Kidney (tissue), 14 donors: Measurements from ENCODE around the gene TEX11. TPM values are rescaled to one million over a fixed set of nuclear protein-coding genes. Genes with fewer than 3 reads are reported as not detected.

Experiments
- DNase-seq, 5 donors: peaks; one replicate each; pipeline ENCODE4 v3.0.0-alpha.2; 2013 to 2020
- FAIRE-seq: peaks from 2 replicates; lab custom pipeline; 2012; peaks lifted over from hg19 to GRCh38; lab: Jason Lieb, UNC
- H3K27ac ChIP-seq, 2 donors: one replicate each; pipeline ENCODE4 v1.7.0; 2013; ENCODE audit warnings: low read depth in 2 of 2, low read length in 2 of 2, inconsistent platforms in 1 of 2
- H3K27me3 ChIP-seq: one replicate; pipeline ENCODE4 v1.7.1; 2013; ENCODE audit warnings: low read length, inconsistent platforms; ENCODE audit not compliant: control insufficient read depth, insufficient read depth
- H3K36me3 ChIP-seq, 3 donors: one replicate each; pipeline versions ENCODE4 v1.7.0 to v1.7.1; 2013; ENCODE audit warnings: low read length in 3 of 3, control low read depth in 1 of 3, inconsistent platforms in 1 of 3; ENCODE audit not compliant: insufficient read depth in 3 of 3, control insufficient read depth in 2 of 3
- H3K4me1 ChIP-seq, 3 donors: one replicate each; pipeline versions ENCODE4 v1.7.0 to v1.7.1; 2013; ENCODE audit warnings: low read length in 3 of 3, inconsistent platforms in 1 of 3, low read depth in 1 of 3; ENCODE audit not compliant: control insufficient read depth in 2 of 3, insufficient read depth in 2 of 3
- H3K4me3 ChIP-seq, 3 donors: one replicate each; pipeline versions ENCODE4 v1.7.0 to v1.8.1; 2013; ENCODE audit warnings: low read length in 3 of 3, control low read depth in 1 of 3, inconsistent platforms in 1 of 3
- H3K9ac ChIP-seq, 3 donors: one replicate each; pipeline versions ENCODE4 v1.7.0 to v1.7.1; 2013; ENCODE audit warnings: low read length in 3 of 3, control low read depth in 1 of 3, inconsistent platforms in 1 of 3
- H3K9me3 ChIP-seq, 3 donors: one replicate each; pipeline versions ENCODE4 v1.7.0 to v1.7.1; 2013; ENCODE audit warnings: low read length in 3 of 3, control low read depth in 1 of 3, inconsistent platforms in 1 of 3; ENCODE audit not compliant: control insufficient read depth in 2 of 3, insufficient read depth in 1 of 3
- intact Hi-C: fragments of 100-400 bp; cut with DNase I; formaldehyde crosslinking; loops from one replicate; pipeline ENCODE4 v1.11.1; 2022
- polyA plus RNA-seq: library from polyadenylated mRNA; stranded (reverse); fragments of 350-450 nt; fragmentation: Illumina TruSeq; extraction: RNeasy Lipid Tissue Mini Kit (QIAGEN cat#74804); gene quantifications from one replicate; pipeline ENCODE4 v1.2.3, GENCODE V29; 2014; ENCODE audit warnings: low read depth, low replicate concordance; ENCODE audit not compliant: insufficient read depth
- total RNA-seq: library from RNA; stranded (reverse); fragmentation: NEBNext Ultra II Directional; extraction: Animal tissue kit (Norgen Biotek cat#: 25700); gene quantifications from one replicate; pipeline ENCODE4 v1.2.1, GENCODE V29; 2021
- TF ChIP-seq, protein P1 (sequence below): IDR thresholded peaks from 3 replicates; pipeline ENCODE4 v1.5.1; 2012; ENCODE audit warnings: mild to moderate bottlenecking, moderate library complexity, borderline replicate concordance; ENCODE audit not compliant: insufficient read depth; ENCODE audit errors: extremely low read depth
- donor health status: control.
- donor health status: control.
- donor health status: control.
- donor health status: control.
- donor health status: control.
- donor health status: DM: yes; HTN: yes; CAD: no.
- donor health status: Normal renal cell carcinoma (clear cell type).

Gene TEX11
- total and polyA plus RNA-seq, 2 donors from 2014 or later = 0.28 TPM; not detected in 1

DNA sequence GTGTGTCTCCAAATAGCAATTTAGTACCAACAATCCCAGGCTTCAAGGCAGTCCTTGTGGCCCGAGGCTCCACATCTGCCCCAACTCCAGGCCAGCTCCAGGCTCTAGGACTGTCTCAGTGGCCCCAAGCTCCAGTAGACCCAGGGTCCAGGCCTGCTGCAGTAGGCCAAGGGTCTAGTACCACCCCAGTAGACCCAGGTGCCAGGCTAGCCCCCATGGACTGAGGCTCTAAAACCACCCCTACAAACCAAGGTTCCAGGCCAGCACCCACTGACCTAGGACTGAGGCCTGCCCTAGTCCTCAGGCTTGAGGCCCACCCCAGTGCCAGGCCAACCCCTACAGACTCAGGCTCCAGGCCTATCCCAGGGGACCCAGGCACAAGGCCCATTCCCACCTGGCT, 272.3 kb downstream of the TEX11 start:
- FAIRE-seq = no peak
- Histone ChIP-seq H3K27me3 (no peaks in the 10 kb centered on the region), H3K4me3 (no peak overlapping the region), H3K9me3 (no peaks in the 10 kb centered on the region), H3K4me1 (no peaks in the 10 kb centered on the region), H3K36me3 (no peaks in the 10 kb centered on the region), H3K9ac (no peak overlapping the region), H3K27ac (no peak overlapping the region)
- intact Hi-C loops = no loop called here
- DNase-seq = no peak
- TF ChIP-seq, protein P1, sequence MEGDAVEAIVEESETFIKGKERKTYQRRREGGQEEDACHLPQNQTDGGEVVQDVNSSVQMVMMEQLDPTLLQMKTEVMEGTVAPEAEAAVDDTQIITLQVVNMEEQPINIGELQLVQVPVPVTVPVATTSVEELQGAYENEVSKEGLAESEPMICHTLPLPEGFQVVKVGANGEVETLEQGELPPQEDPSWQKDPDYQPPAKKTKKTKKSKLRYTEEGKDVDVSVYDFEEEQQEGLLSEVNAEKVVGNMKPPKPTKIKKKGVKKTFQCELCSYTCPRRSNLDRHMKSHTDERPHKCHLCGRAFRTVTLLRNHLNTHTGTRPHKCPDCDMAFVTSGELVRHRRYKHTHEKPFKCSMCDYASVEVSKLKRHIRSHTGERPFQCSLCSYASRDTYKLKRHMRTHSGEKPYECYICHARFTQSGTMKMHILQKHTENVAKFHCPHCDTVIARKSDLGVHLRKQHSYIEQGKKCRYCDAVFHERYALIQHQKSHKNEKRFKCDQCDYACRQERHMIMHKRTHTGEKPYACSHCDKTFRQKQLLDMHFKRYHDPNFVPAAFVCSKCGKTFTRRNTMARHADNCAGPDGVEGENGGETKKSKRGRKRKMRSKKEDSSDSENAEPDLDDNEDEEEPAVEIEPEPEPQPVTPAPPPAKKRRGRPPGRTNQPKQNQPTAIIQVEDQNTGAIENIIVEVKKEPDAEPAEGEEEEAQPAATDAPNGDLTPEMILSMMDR = no peak

DNA sequence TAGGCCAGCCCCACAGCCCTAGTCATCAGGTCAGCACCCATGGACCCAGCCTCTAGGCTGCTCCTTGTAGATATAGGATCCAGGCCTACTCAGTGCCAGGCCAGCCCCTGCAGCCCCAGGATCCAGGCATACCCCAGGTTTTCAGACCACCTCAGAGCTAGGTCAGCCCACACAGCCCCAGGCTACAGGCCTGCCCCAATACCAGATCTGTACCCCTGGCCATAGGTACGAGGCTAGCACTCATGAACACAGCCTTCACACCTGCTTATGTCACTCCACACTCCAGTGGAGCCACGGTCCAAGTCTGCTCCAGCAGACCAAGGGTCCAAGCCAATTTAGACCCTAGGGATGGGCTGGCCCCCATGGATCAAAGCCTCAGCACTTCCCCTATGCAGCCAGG, 272.8 kb downstream of the TEX11 start:
- Histone ChIP-seq H3K9ac (no peak overlapping the region), H3K4me1 (no peaks in the 10 kb centered on the region), H3K27ac (no peak overlapping the region), H3K36me3 (no peaks in the 10 kb centered on the region), H3K4me3 (no peak overlapping the region), H3K9me3 (no peaks in the 10 kb centered on the region), H3K27me3 (no peaks in the 10 kb centered on the region)
- FAIRE-seq (no peak), DNase-seq (no peak)
- intact Hi-C loops = no loop called here
- TF ChIP-seq, protein P1 = no peak

DNA sequence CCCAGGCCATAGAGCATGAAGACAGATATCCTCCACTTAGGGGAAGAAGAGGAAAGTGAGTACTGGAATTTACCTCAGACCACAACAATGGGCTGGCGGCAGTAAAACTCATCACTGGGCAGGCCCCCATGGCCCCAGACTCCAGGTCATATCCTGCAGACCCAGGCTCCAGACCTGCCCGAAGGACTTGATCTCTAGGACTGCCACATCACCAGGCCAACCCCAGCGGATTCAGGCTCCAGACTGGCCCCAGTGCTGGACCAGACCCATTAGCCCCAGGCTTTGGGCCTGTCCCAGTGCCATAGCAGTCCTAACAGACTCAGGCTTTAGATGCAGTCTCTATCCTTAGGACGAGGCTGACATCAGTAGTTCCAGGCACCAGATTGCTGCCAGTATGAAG, 273.3 kb downstream of the TEX11 start:
- Histone ChIP-seq H3K4me1 (no peaks in the 10 kb centered on the region), H3K27me3 (no peaks in the 10 kb centered on the region), H3K9me3 (no peaks in the 10 kb centered on the region), H3K9ac (no peak overlapping the region), H3K36me3 (no peaks in the 10 kb centered on the region), H3K4me3 (no peak overlapping the region), H3K27ac (no peak overlapping the region)
- TF ChIP-seq, protein P1 = no peak
- intact Hi-C loops = no loop called here
- FAIRE-seq (no peak), DNase-seq (no peak)

DNA sequence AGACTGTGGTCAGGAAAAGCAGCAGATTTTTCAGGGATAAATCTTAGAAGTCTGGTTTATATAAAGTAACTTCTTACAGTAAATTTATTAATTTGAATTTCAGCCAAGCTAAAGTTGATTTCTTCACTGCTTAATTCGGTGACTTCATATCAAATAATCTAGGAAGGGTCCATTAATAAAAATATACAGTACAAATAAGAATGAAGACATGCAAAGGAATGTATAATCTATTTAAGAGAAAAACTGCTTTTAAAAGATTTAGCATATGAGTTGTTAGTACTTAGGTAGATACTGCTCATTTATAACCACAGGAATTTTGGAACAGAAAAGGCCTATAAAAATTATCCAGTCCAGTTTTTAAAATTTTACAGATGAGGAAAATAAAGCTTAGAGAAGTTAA, 286.8 kb downstream of the TEX11 start:
- intact Hi-C loops = no loop called here

More for the DNA sequence above, 286.8 kb downstream of the TEX11 start:
- Histone ChIP-seq H3K4me1 (no peaks in the 10 kb centered on the region), H3K9me3 (no peaks in the 10 kb centered on the region), H3K4me3 (no peak overlapping the region), H3K9ac (no peak overlapping the region), H3K27me3 (no peaks in the 10 kb centered on the region), H3K27ac (no peak overlapping the region), H3K36me3 (no peaks in the 10 kb centered on the region)
- TF ChIP-seq, protein P1 = no peak
- FAIRE-seq = no peak
- DNase-seq = no peak
